NCI-H226 (cell line): ENCODE data around the gene TRABD.

ENCODE experiments used
- DNase-seq: peaks from one replicate; pipeline ENCODE4 v3.0.0-alpha.2; 2015

The TRABD gene

GRCh38 chr22:50205781-50206569, 20.3 kb downstream of the TRABD start:
- DNase-seq = no peak

- DNase-seq = no peak
Measured at GRCh38 chr22:50206599-50206998, 20.9 kb downstream of the TRABD start.

GRCh38 chr22:50207383-50208140, 21.8 kb downstream of the TRABD start:
- no peak for DNase-seq

- DNase-seq = no peak
Measured at GRCh38 chr22:50208430-50208938, 22.8 kb downstream of the TRABD start.

GRCh38 chr22:50208939-50209892, 23.5 kb downstream of the TRABD start:
- DNase-seq = no peak

- no peak for DNase-seq
Measured at GRCh38 chr22:50209893-50210292, 24.2 kb downstream of the TRABD start.

GRCh38 chr22:50210378-50211139, 24.8 kb downstream of the TRABD start:
- no peak for DNase-seq

- DNase-seq = no peak
Measured at GRCh38 chr22:50211147-50211546, 25.4 kb downstream of the TRABD start.

- no peak for DNase-seq
Measured at GRCh38 chr22:50213263-50213662, 27.6 kb downstream of the TRABD start.

GRCh38 chr22:50215297-50216054, 29.8 kb downstream of the TRABD start:
- DNase-seq = no peak

- no peak for DNase-seq
Measured at GRCh38 chr22:50216055-50216683, 30.5 kb downstream of the TRABD start.

GRCh38 chr22:50216684-50217520, 31.2 kb downstream of the TRABD start:
- DNase-seq = no peak

GRCh38 chr22:50217543-50218152, 31.9 kb downstream of the TRABD start:
- DNase-seq = no peak

- DNase-seq = no peak
Measured at GRCh38 chr22:50218153-50218995, 32.7 kb downstream of the TRABD start.

- DNase-seq = peak; percentile 72
Measured at GRCh38 chr22:50218996-50219727, 33.4 kb downstream of the TRABD start.

- DNase-seq = no peak
Measured at GRCh38 chr22:50219800-50220602, 34.3 kb downstream of the TRABD start.
